ENCODE data around the gene FYN. TPM values are rescaled to one million over a fixed set of nuclear protein-coding genes. Genes with fewer than 3 reads are reported as not detected.

FYN gene
- total RNA-seq, 1 experiment from 2014 or later, result 18.5 TPM

DNA sequence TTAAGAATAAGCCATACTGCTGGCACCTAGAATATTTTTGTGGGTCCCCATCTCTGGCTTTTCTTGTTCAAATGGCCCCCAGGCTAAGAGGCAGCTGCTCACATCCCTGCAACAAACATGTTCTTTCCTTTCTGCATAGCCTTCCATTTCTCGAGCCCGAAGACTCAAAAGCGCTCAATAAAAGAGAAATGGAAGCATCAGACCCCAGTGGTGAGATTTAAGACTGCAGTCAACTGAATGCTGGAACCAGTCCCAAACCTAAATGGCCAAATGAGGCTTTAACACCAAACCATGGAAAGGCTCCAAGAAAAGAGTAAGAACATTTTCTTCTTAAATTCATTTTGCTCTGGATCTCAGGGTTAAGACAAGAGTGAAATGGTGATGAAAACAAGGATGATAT lies 145.4 kb downstream of the FYN start:
- DNase-seq (ENCODE audit: low read depth, low spot score) (peak; percentile 16), ATAC-seq (peak; percentile 62; the same call in 1 of the 2 replicates)
- Histone ChIP-seq H2AFZ (ENCODE audit: low read depth, low read length, poor library complexity, severe bottlenecking) (no peak overlapping the region), H3K9ac (ENCODE audit: low read length) (no peak overlapping the region), H3K4me2 (ENCODE audit: low read length) (no peak overlapping the region), H3K9me3 (ENCODE audit: control insufficient read depth in 1 of 2, insufficient read depth in 1 of 2, low read depth in 1 of 2, low read length in 2 of 2) (no peaks in the 10 kb centered on the region; a peak in 1 of 4 replicates), H3K36me3 (ENCODE audit: control insufficient read depth in 1 of 2, insufficient read depth in 2 of 2, low read length in 2 of 2) (no peaks in the 10 kb centered on the region), H3K79me2 (ENCODE audit: insufficient read depth, low read length) (no peaks in the 10 kb centered on the region), H3K4me1 (ENCODE audit: control insufficient read depth in 1 of 2, insufficient read depth in 2 of 2, low read length in 2 of 2) (no peaks in the 10 kb centered on the region), H3K27me3 (ENCODE audit: insufficient read depth, low read length) (no peaks in the 10 kb centered on the region), H3K27ac (ENCODE audit: low read depth, low read length) (no peak overlapping the region), H4K20me1 (ENCODE audit: insufficient read depth) (no peaks in the 10 kb centered on the region), H3K9me2 (ENCODE audit: insufficient read depth) (no peaks in the 10 kb centered on the region), H3K4me3 (replicated peaks in 1 of 2; ENCODE audit: low read depth in 1 of 2, low read length in 2 of 2) (no peak overlapping the region)
- BruUV-seq (replicated peaks), result no TSS peak
- ChIA-PET POLR2A (no interaction called here), CTCF (no interaction called here), RAD21 (ENCODE audit: low non-redundant PET in 1 of 2, low total read pairs in 2 of 2, uncharacterized antibody in 2 of 2, unreplicated experiment in 2 of 2) (no interaction called here)
- TF ChIP-seq POLR2A (IDR thresholded peaks at IDR 0.05; ENCODE audit: borderline replicate concordance, extremely low read depth, insufficient read depth, insufficient read length), result no peak
- no peak for TF ChIP-seq EZH2 (IDR thresholded peaks at IDR 0.05)
- TF ChIP-seq CTCF (IDR thresholded peaks at IDR 0.05 in 2 of 3, conservative IDR thresholded peaks at IDR 0.05 in 1 of 3; ENCODE audit: borderline replicate concordance in 1 of 3, insufficient read depth in 1 of 3, low read depth in 2 of 3, low read length in 2 of 3), result peak in 2 of 3 experiments; percentile 45 to 54; a peak in 4 of 6 replicates
- TF ChIP-seq SP1 (IDR thresholded peaks at IDR 0.05; ENCODE audit: low read depth), result no peak
- no peak for TF ChIP-seq EZH2phosphoT487 (IDR thresholded peaks at IDR 0.05; ENCODE audit: borderline replicate concordance)
- no peak for TF ChIP-seq JUND (IDR thresholded peaks at IDR 0.05)
- no peak for TF ChIP-seq YY1 (IDR thresholded peaks at IDR 0.05; ENCODE audit: extremely low read depth, insufficient replicate concordance, low read depth, low read length)
- intact Hi-C loops (cut with micrococcal nuclease), result no loop called here

DNA sequence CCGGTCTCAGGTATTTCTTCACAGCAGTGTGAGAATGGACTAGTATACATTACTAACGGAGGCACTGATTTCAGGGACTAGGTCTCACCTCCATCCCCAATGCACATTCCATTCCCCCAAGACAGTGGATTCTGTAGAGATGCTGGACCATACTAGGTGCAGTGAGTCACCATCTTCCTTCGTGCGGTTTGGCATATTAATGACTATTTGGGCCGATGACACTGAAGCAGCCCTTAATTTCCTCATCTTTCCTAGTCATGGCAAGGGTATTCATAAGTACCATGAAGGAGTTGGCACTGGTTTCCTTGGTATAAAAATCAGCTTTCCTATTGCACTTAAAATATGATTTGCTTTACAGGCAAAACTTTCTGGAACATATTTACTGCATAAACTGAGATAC lies 146.2 kb downstream of the FYN start:
- Histone ChIP-seq H3K4me1 (ENCODE audit: control insufficient read depth in 1 of 2, insufficient read depth in 2 of 2, low read length in 2 of 2) (no peaks in the 10 kb centered on the region), H3K9me3 (ENCODE audit: control insufficient read depth in 1 of 2, insufficient read depth in 1 of 2, low read depth in 1 of 2, low read length in 2 of 2) (no peaks in the 10 kb centered on the region), H3K79me2 (ENCODE audit: insufficient read depth, low read length) (no peaks in the 10 kb centered on the region), H2AFZ (ENCODE audit: low read depth, low read length, poor library complexity, severe bottlenecking) (no peak overlapping the region), H3K36me3 (ENCODE audit: control insufficient read depth in 1 of 2, insufficient read depth in 2 of 2, low read length in 2 of 2) (no peaks in the 10 kb centered on the region), H4K20me1 (ENCODE audit: insufficient read depth) (no peaks in the 10 kb centered on the region), H3K27ac (ENCODE audit: low read depth, low read length) (no peak overlapping the region), H3K4me2 (ENCODE audit: low read length) (no peak overlapping the region), H3K4me3 (replicated peaks in 1 of 2; ENCODE audit: low read depth in 1 of 2, low read length in 2 of 2) (no peak overlapping the region), H3K9me2 (ENCODE audit: insufficient read depth) (no peaks in the 10 kb centered on the region), H3K27me3 (ENCODE audit: insufficient read depth, low read length) (no peaks in the 10 kb centered on the region), H3K9ac (ENCODE audit: low read length) (no peak overlapping the region)
- no TSS peak for BruUV-seq (replicated peaks)
- ChIA-PET CTCF (no interaction called here), RAD21 (ENCODE audit: low non-redundant PET in 1 of 2, low total read pairs in 2 of 2, uncharacterized antibody in 2 of 2, unreplicated experiment in 2 of 2) (no interaction called here), POLR2A (no interaction called here)
- intact Hi-C loops (cut with micrococcal nuclease), result no loop called here
- ATAC-seq (no peak), DNase-seq (ENCODE audit: low read depth, low spot score) (no peak)
- TF ChIP-seq JUND (IDR thresholded peaks at IDR 0.05) (no peak), CTCF (IDR thresholded peaks at IDR 0.05 in 2 of 3, conservative IDR thresholded peaks at IDR 0.05 in 1 of 3; ENCODE audit: borderline replicate concordance in 1 of 3, insufficient read depth in 1 of 3, low read depth in 2 of 3, low read length in 2 of 3) (no peak), YY1 (IDR thresholded peaks at IDR 0.05; ENCODE audit: extremely low read depth, insufficient replicate concordance, low read depth, low read length) (no peak), POLR2AphosphoS5 (IDR thresholded peaks at IDR 0.05; ENCODE audit: low read depth, low read length) (no peak), EZH2 (IDR thresholded peaks at IDR 0.05) (no peak), EGR1 (IDR thresholded peaks at IDR 0.05; ENCODE audit: low read depth) (no peak), POLR2A (IDR thresholded peaks at IDR 0.05; ENCODE audit: borderline replicate concordance, extremely low read depth, insufficient read depth, insufficient read length) (no peak), ZBTB33 (IDR thresholded peaks at IDR 0.05; ENCODE audit: extremely low read depth, insufficient replicate concordance, low read length) (no peak), SP1 (IDR thresholded peaks at IDR 0.05; ENCODE audit: low read depth) (no peak), CBX3 (IDR thresholded peaks at IDR 0.05; ENCODE audit: low read depth) (no peak), ZFX (IDR thresholded peaks at IDR 0.05) (no peak), ATF3 (IDR thresholded peaks at IDR 0.05) (no peak)
